ENCODE measurements around the gene GMIP.
"Not testable (repeated sequence)": the region's sequence is repeated elsewhere in the genome, so short reads cannot be mapped to it uniquely, and the experiment has no call there.

Gene GMIP

GRCh38 chr19:19687090-19687489 is 43.6 kb upstream of the GMIP start:
- no peaks in the 10 kb centered on the region for H3K27me3 ChIP-seq (ENCODE audit: insufficient read depth, poor library complexity, severe bottlenecking)
- DNase-seq (ENCODE audit: low read depth in 1 of 2, low spot score in 1 of 2), result peak in 1 of 2 experiments; percentile 18
- TF ChIP-seq REST (IDR thresholded peaks at IDR 0.05; ENCODE audit: insufficient replicate concordance, low read depth), result no peak
- TF ChIP-seq GABPA (IDR thresholded peaks at IDR 0.05; ENCODE audit: low read depth), result no peak
- no peak for TF ChIP-seq POLR2AphosphoS5 (IDR thresholded peaks at IDR 0.05; ENCODE audit: low read depth)
- TF ChIP-seq CTCF (IDR thresholded peaks at IDR 0.05; ENCODE audit: insufficient read depth, low read length), result no peak
- no peak for TF ChIP-seq SPI1 (IDR thresholded peaks at IDR 0.05; ENCODE audit: borderline replicate concordance, low read depth)

GRCh38 chr19:19686580-19686979 is 43.1 kb upstream of the GMIP start:
- no peak for DNase-seq (ENCODE audit: low read depth in 1 of 2, low spot score in 1 of 2)
- no peak for TF ChIP-seq POLR2AphosphoS5 (IDR thresholded peaks at IDR 0.05; ENCODE audit: low read depth)
- TF ChIP-seq SPI1 (IDR thresholded peaks at IDR 0.05; ENCODE audit: borderline replicate concordance, low read depth), result no peak
- no peak for TF ChIP-seq CTCF (IDR thresholded peaks at IDR 0.05; ENCODE audit: insufficient read depth, low read length)
- no peak for TF ChIP-seq REST (IDR thresholded peaks at IDR 0.05; ENCODE audit: insufficient replicate concordance, low read depth)
- no peak for TF ChIP-seq GABPA (IDR thresholded peaks at IDR 0.05; ENCODE audit: low read depth)
- Histone ChIP-seq H3K27ac (replicated peaks) (no peak overlapping the region), H3K4me3 (replicated peaks; ENCODE audit: insufficient read depth, low read length) (no peak overlapping the region), H3K27me3 (ENCODE audit: insufficient read depth, poor library complexity, severe bottlenecking) (no peaks in the 10 kb centered on the region)

More at GRCh38 chr19:19687090-19687489, 43.6 kb upstream of the GMIP start:
- Histone ChIP-seq H3K27ac (replicated peaks) (no peak overlapping the region), H3K4me3 (replicated peaks; ENCODE audit: insufficient read depth, low read length) (no peak overlapping the region)

- not testable (repeated sequence) for DNase-seq (ENCODE audit: low read depth in 1 of 2, low spot score in 1 of 2); H3K27ac ChIP-seq (replicated peaks); H3K4me3 ChIP-seq (replicated peaks; ENCODE audit: insufficient read depth, low read length); H3K27me3 ChIP-seq (ENCODE audit: insufficient read depth, poor library complexity, severe bottlenecking)
Observed at GRCh38 chr19:19686119-19686518, 42.7 kb upstream of the GMIP start.

- Histone ChIP-seq H3K27ac (replicated peaks) (no peak overlapping the region), H3K27me3 (ENCODE audit: insufficient read depth, poor library complexity, severe bottlenecking) (no peaks in the 10 kb centered on the region), H3K4me3 (replicated peaks; ENCODE audit: insufficient read depth, low read length) (no peak overlapping the region)
- TF ChIP-seq REST (IDR thresholded peaks at IDR 0.05; ENCODE audit: insufficient replicate concordance, low read depth) (no peak), CTCF (IDR thresholded peaks at IDR 0.05; ENCODE audit: insufficient read depth, low read length) (no peak), POLR2AphosphoS5 (IDR thresholded peaks at IDR 0.05; ENCODE audit: low read depth) (no peak), SPI1 (IDR thresholded peaks at IDR 0.05; ENCODE audit: borderline replicate concordance, low read depth) (no peak), GABPA (IDR thresholded peaks at IDR 0.05; ENCODE audit: low read depth) (no peak)
- no peak for DNase-seq (ENCODE audit: low read depth in 1 of 2, low spot score in 1 of 2)
Observed at GRCh38 chr19:19679176-19680073, 36.0 kb upstream of the GMIP start.

Measured in HL-60 (cell line).